HepG2 (cell line): ENCODE results near the gene IQCH. TPM values are rescaled to one million over a fixed set of nuclear protein-coding genes. Genes with fewer than 3 reads are reported as not detected.

Experiments
- ATAC-seq: fragments of 200-7000 bp; cut with Tn5 transposase; 3 replicates; pipeline ENCODE4 v1.9.1; 2020; ENCODE audit warnings: mild to moderate bottlenecking, moderate library complexity
- BruUV-seq: library from RNA; stranded (reverse); fragments of 400-500 nt; replicated peaks from 2 replicates; lab custom pipeline; 2021; lab: Mats Ljungman, UMichigan
- CTCF ChIA-PET: fragments of 300-600 bp; formaldehyde crosslinking; extraction: SDS; loops from one replicate; lab custom pipeline; 2021; ENCODE audit warnings: low total read pairs, inconsistent platforms, low intra/inter-chr PET ratio; lab: Yijun Ruan, JAX
- POLR2A ChIA-PET: fragments of 350-600 bp; sonication (Branson Sonifier 250); formaldehyde crosslinking; loops from one replicate; lab custom pipeline; 2020; ENCODE audit warnings: antibody characterized with exemption, inconsistent platforms; lab: Yijun Ruan, JAX
- DNase-seq: peaks from one replicate; pipeline ENCODE4 v3.0.0-alpha.2; 2015; ENCODE audit warnings: low spot score
- FAIRE-seq: peaks from 3 replicates; lab custom pipeline; 2011; peaks lifted over from hg19 to GRCh38; lab: Jason Lieb, UNC
- H2AFZ ChIP-seq: one replicate; pipeline ENCODE4 v1.6.1; 2011; ENCODE audit warnings: low read length, inconsistent platforms
- H3K27ac ChIP-seq: fragments of 300-600 bp; 3 replicates; pipeline ENCODE4 v1.8.0; 2011; ENCODE audit warnings: mixed run types, mild to moderate bottlenecking, mixed read lengths, low read length, inconsistent platforms; ENCODE audit not compliant: insufficient read depth; ENCODE audit errors: extremely low read length
- H3K27me3 ChIP-seq, 2 experiments: fragments of 200-600 bp in 1 of 2; 2 replicates in 1 of 2; 3 replicates in 1 of 2; pipeline versions ENCODE4 v1.6.0 to v1.8.0; 2011; ENCODE audit warnings: low read length in 2 of 2, mild to moderate bottlenecking in 2 of 2, moderate library complexity in 2 of 2, inconsistent platforms in 1 of 2; ENCODE audit not compliant: insufficient read depth in 2 of 2, control insufficient read depth in 1 of 2
- H3K36me3 ChIP-seq, 2 experiments: fragments of 200-600 bp in 1 of 2; replicated peaks in 1 of 2; 2 replicates in 1 of 2; 3 replicates in 1 of 2; pipeline versions ENCODE4 v1.5.1 to v1.8.0; 2011; ENCODE audit warnings: low read length in 2 of 2, inconsistent platforms in 1 of 2; ENCODE audit not compliant: insufficient read depth in 2 of 2, control insufficient read depth in 1 of 2
- H3K4me1 ChIP-seq: 2 replicates; pipeline ENCODE4 v1.5.1; 2012; ENCODE audit warnings: low read length, inconsistent platforms; ENCODE audit not compliant: insufficient read depth
- H3K4me2 ChIP-seq: 2 replicates; pipeline ENCODE4 v1.6.0; 2011; ENCODE audit warnings: low read depth, low read length, inconsistent platforms
- H3K4me3 ChIP-seq, 3 experiments: fragments of 200-600 bp in 1 of 3; sonication (generic), shearing (Covaris generic) in 1 of 3; replicated peaks in 1 of 3; 2 replicates each; pipeline ENCODE4 v1.5.1; 2011 to 2016; ENCODE audit warnings: low read length in 3 of 3, inconsistent platforms in 2 of 3, low read depth in 2 of 3, mild to moderate bottlenecking in 2 of 3, control low read depth in 1 of 3, mixed read lengths in 1 of 3; ENCODE audit not compliant: insufficient read depth in 1 of 3
- H3K79me2 ChIP-seq: one replicate; pipeline ENCODE4 v1.6.1; 2011; ENCODE audit warnings: low read length, inconsistent platforms; ENCODE audit not compliant: insufficient read depth
- H3K9ac ChIP-seq: 2 replicates; pipeline ENCODE4 v1.6.0; 2011; ENCODE audit warnings: mild to moderate bottlenecking, low read depth, low read length, inconsistent platforms; ENCODE audit not compliant: insufficient read depth
- H3K9me3 ChIP-seq: 2 replicates; pipeline ENCODE4 v1.5.1; 2012; ENCODE audit warnings: mild to moderate bottlenecking, low read length
- H4K20me1 ChIP-seq: 2 replicates; pipeline ENCODE4 v1.6.0; 2011; ENCODE audit warnings: inconsistent platforms, mild to moderate bottlenecking, low read length, moderate library complexity; ENCODE audit not compliant: insufficient read depth
- ESRRA ChIP-seq: sonication (generic); formaldehyde crosslinking; IDR thresholded peaks from 2 replicates; pipeline ENCODE4 v1.5.1; 2020; ENCODE audit warnings: mild to moderate bottlenecking, low read depth, missing genetic modification reagents
- HHEX ChIP-seq: IDR thresholded peaks from 2 replicates; pipeline ENCODE4 v1.6.1; 2016; ENCODE audit warnings: control low read depth
- ISL2 ChIP-seq: sonication (generic); formaldehyde crosslinking; IDR thresholded peaks from 2 replicates; pipeline ENCODE4 v1.5.0; 2020; ENCODE audit warnings: missing genetic modification reagents
- NFIC ChIP-seq: IDR thresholded peaks from 2 replicates; pipeline ENCODE4 v1.6.1; 2012; ENCODE audit warnings: mild to moderate bottlenecking, low read length, inconsistent platforms
- TOPORS ChIP-seq: sonication (generic); formaldehyde crosslinking; IDR thresholded peaks from 2 replicates; pipeline ENCODE4 v1.8.0; 2023; ENCODE audit warnings: mild to moderate bottlenecking, missing genetic modification reagents
- ZNF230 ChIP-seq: sonication (generic); formaldehyde crosslinking; IDR thresholded peaks from 2 replicates; pipeline ENCODE4 v1.4.0; 2020; ENCODE audit warnings: mild to moderate bottlenecking, missing genetic modification reagents
- ZSCAN21 ChIP-seq: sonication (generic); formaldehyde crosslinking; IDR thresholded peaks from 2 replicates; pipeline ENCODE4 v1.8.0; 2022; ENCODE audit warnings: mild to moderate bottlenecking, missing genetic modification reagents, moderate library complexity, borderline replicate concordance
- WGBS: methylation state at CpG from one replicate; pipeline ENCODE4 v1.1.6; 2017; ENCODE audit warnings: low lambda C conversion rate; 5-methylcytosine and 5-hydroxymethylcytosine counted together
- in situ Hi-C: cut with HindIII; loops from 2 replicates; pipeline ENCODE4 v1.10.0; 2017; ENCODE audit warnings: low pct_unique_long_range_greater_than_20kb; ENCODE audit not compliant: extremely low pct_ligation_motif_present
- intact Hi-C: fragments of 100-400 bp; cut with micrococcal nuclease; formaldehyde crosslinking; loops from one replicate; pipeline ENCODE4 v1.10.0; 2022; ENCODE audit not compliant: unreplicated experiment
- polyA plus RNA-seq, 8 experiments: library from polyadenylated mRNA; depleted of rRNA in 3 of 8; stranded (reverse) in 7 of 8; unstranded in 1 of 8; fragments of >200 nt; fragmentation: Illumina TruSeq in 4 of 8; extraction: Trizol in 4 of 8; gene quantifications; 2 replicates each; pipeline versions ENCODE4 v1.2.1 to v1.2.3, GENCODE V29; 2011 to 2016; ENCODE audit warnings: low read depth in 4 of 8, missing spikeins in 1 of 8, mixed read lengths in 1 of 8; ENCODE audit not compliant: insufficient read depth in 1 of 8
- total RNA-seq, 5 experiments: library from RNA; depleted of rRNA; stranded (reverse); fragments of >200 nt; fragmentation: Illumina TruSeq; extraction: Trizol; gene quantifications; 2 replicates each; pipeline ENCODE4 v1.2.3, GENCODE V29; 2016; ENCODE audit warnings: low read depth in 1 of 5
- TF ChIP-seq, protein P1 (sequence below): sonication (generic); formaldehyde crosslinking; IDR thresholded peaks from 2 replicates; pipeline ENCODE4 v1.4.0; 2020; ENCODE audit warnings: missing genetic modification reagents, borderline replicate concordance
- TF ChIP-seq, protein P2 (sequence below), 2 experiments: IDR thresholded peaks; 2 replicates each; pipeline ENCODE4 v1.6.1; 2011 to 2012; ENCODE audit warnings: low read length in 2 of 2, borderline replicate concordance in 1 of 2, low read depth in 1 of 2, mild to moderate bottlenecking in 1 of 2, moderate library complexity in 1 of 2
- TF ChIP-seq, protein P3 (sequence below): sonication (generic); formaldehyde crosslinking; IDR thresholded peaks from 2 replicates; pipeline ENCODE4 v1.4.0; 2020; ENCODE audit warnings: missing genetic modification reagents
- TF ChIP-seq, protein P4 (sequence below): sonication (generic); formaldehyde crosslinking; IDR thresholded peaks from 2 replicates; pipeline ENCODE4 v1.9.0; 2021; ENCODE audit warnings: missing genetic modification reagents, mild to moderate bottlenecking, borderline replicate concordance
- TF ChIP-seq, protein P5 (sequence below): sonication (generic); formaldehyde crosslinking; IDR thresholded peaks from 2 replicates; pipeline ENCODE4 v1.4.0; 2020; ENCODE audit warnings: missing genetic modification reagents

The IQCH gene
- total and polyA plus RNA-seq, 2 of the 13 experiments (the other 11 are each of a cell fraction or from before 2014, with no cell fraction given): 0.16 to 0.55 TPM

DNA sequence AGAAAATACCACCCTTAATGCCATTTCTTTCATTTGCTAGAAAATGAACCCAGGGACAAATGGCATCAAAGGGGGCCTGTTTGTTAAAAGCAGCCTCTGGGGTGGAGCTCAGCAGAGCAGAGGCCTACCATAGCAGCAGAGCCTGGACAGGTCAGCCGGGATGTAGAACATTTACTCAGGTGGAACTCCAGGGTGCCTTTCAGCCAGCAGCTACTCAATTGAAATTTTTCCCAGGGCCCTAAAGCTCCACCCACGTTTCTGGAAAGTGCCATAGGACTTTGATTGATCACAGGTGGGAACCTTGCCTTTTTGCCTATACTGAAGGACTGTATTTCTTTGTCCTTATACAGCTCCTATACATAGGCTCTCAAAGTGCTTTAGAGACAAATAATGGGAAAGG lies 191.9 kb downstream of the IQCH start:
- Histone ChIP-seq H3K27me3 (no peaks in the 10 kb centered on the region), H3K4me3 (no peak overlapping the region), H2AFZ (no peak overlapping the region), H3K79me2 (no peaks in the 10 kb centered on the region), H3K9me3 (no peaks in the 10 kb centered on the region), H3K27ac (no peak overlapping the region), H3K36me3 (no peaks in the 10 kb centered on the region), H4K20me1 (no peaks in the 10 kb centered on the region), H3K4me2 (no peak overlapping the region), H3K9ac (no peak overlapping the region), H3K4me1 (no peaks in the 10 kb centered on the region)
- no TSS peak for BruUV-seq
- ChIA-PET CTCF (no interaction called here), POLR2A (no interaction called here)
- 0% methylated on average over 1 of the region's 2 CpGs for WGBS
- DNase-seq (no peak), FAIRE-seq (no peak), ATAC-seq (no peak)
- in situ Hi-C loops (loop anchor here (25.0 kb wide), 1 partner anchor 509 kb away; no protein-coding TSS in a partner anchor), intact Hi-C loops (no loop called here)
- TF ChIP-seq, protein P1, sequence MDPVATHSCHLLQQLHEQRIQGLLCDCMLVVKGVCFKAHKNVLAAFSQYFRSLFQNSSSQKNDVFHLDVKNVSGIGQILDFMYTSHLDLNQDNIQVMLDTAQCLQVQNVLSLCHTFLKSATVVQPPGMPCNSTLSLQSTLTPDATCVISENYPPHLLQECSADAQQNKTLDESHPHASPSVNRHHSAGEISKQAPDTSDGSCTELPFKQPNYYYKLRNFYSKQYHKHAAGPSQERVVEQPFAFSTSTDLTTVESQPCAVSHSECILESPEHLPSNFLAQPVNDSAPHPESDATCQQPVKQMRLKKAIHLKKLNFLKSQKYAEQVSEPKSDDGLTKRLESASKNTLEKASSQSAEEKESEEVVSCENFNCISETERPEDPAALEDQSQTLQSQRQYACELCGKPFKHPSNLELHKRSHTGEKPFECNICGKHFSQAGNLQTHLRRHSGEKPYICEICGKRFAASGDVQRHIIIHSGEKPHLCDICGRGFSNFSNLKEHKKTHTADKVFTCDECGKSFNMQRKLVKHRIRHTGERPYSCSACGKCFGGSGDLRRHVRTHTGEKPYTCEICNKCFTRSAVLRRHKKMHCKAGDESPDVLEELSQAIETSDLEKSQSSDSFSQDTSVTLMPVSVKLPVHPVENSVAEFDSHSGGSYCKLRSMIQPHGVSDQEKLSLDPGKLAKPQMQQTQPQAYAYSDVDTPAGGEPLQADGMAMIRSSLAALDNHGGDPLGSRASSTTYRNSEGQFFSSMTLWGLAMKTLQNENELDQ (CRISPR knock-in tag): no peak
- no peak for TF ChIP-seq ZNF230
- no peak for TF ChIP-seq ESRRA (CRISPR knock-in tag)
- TF ChIP-seq, protein P2, sequence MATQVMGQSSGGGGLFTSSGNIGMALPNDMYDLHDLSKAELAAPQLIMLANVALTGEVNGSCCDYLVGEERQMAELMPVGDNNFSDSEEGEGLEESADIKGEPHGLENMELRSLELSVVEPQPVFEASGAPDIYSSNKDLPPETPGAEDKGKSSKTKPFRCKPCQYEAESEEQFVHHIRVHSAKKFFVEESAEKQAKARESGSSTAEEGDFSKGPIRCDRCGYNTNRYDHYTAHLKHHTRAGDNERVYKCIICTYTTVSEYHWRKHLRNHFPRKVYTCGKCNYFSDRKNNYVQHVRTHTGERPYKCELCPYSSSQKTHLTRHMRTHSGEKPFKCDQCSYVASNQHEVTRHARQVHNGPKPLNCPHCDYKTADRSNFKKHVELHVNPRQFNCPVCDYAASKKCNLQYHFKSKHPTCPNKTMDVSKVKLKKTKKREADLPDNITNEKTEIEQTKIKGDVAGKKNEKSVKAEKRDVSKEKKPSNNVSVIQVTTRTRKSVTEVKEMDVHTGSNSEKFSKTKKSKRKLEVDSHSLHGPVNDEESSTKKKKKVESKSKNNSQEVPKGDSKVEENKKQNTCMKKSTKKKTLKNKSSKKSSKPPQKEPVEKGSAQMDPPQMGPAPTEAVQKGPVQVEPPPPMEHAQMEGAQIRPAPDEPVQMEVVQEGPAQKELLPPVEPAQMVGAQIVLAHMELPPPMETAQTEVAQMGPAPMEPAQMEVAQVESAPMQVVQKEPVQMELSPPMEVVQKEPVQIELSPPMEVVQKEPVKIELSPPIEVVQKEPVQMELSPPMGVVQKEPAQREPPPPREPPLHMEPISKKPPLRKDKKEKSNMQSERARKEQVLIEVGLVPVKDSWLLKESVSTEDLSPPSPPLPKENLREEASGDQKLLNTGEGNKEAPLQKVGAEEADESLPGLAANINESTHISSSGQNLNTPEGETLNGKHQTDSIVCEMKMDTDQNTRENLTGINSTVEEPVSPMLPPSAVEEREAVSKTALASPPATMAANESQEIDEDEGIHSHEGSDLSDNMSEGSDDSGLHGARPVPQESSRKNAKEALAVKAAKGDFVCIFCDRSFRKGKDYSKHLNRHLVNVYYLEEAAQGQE (IDR thresholded peaks at IDR 0.05; ENCODE audit: borderline replicate concordance in 1 of 2, low read depth in 1 of 2, low read length in 2 of 2): no peak
- no peak for TF ChIP-seq TOPORS
- TF ChIP-seq ISL2: no peak
- TF ChIP-seq, protein P3, sequence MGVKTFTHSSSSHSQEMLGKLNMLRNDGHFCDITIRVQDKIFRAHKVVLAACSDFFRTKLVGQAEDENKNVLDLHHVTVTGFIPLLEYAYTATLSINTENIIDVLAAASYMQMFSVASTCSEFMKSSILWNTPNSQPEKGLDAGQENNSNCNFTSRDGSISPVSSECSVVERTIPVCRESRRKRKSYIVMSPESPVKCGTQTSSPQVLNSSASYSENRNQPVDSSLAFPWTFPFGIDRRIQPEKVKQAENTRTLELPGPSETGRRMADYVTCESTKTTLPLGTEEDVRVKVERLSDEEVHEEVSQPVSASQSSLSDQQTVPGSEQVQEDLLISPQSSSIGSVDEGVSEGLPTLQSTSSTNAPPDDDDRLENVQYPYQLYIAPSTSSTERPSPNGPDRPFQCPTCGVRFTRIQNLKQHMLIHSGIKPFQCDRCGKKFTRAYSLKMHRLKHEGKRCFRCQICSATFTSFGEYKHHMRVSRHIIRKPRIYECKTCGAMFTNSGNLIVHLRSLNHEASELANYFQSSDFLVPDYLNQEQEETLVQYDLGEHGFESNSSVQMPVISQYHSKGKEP (CRISPR knock-in tag): no peak
- TF ChIP-seq, protein P4, sequence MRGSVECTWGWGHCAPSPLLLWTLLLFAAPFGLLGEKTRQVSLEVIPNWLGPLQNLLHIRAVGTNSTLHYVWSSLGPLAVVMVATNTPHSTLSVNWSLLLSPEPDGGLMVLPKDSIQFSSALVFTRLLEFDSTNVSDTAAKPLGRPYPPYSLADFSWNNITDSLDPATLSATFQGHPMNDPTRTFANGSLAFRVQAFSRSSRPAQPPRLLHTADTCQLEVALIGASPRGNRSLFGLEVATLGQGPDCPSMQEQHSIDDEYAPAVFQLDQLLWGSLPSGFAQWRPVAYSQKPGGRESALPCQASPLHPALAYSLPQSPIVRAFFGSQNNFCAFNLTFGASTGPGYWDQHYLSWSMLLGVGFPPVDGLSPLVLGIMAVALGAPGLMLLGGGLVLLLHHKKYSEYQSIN (CRISPR knock-in tag): no peak
- TF ChIP-seq HHEX: no peak
- TF ChIP-seq, protein P5, sequence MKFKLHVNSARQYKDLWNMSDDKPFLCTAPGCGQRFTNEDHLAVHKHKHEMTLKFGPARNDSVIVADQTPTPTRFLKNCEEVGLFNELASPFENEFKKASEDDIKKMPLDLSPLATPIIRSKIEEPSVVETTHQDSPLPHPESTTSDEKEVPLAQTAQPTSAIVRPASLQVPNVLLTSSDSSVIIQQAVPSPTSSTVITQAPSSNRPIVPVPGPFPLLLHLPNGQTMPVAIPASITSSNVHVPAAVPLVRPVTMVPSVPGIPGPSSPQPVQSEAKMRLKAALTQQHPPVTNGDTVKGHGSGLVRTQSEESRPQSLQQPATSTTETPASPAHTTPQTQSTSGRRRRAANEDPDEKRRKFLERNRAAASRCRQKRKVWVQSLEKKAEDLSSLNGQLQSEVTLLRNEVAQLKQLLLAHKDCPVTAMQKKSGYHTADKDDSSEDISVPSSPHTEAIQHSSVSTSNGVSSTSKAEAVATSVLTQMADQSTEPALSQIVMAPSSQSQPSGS (CRISPR knock-in tag): no peak
- TF ChIP-seq ZSCAN21 (CRISPR knock-in tag): no peak
- TF ChIP-seq NFIC: no peak
